ENCODE results near the gene FCHSD2.
"Not testable (repeated sequence)": the region's sequence is repeated elsewhere in the genome, so short reads cannot be mapped to it uniquely, and the experiment has no call there.

FCHSD2 gene

DNA sequence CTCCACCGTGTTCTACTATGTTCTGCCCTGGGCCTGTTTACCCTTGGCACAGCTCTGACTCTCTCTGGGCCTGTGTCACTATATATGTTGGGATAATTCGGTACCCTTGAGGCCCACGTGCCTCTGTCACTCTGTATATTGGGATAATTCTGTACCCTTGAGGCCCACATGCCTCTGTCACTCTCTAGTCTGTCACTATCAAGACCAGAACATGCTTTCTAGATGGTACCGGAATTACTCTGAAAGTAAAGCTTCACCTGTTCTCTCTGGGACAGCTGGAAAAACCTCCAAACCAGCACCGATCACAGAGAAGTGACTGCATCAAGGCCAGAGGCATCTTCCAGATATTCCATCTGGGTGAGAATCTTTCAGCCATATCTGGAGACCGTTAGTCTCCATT is 9.3 kb upstream of the FCHSD2 start:
- no peak for DNase-seq (ENCODE audit: low read depth)

DNA sequence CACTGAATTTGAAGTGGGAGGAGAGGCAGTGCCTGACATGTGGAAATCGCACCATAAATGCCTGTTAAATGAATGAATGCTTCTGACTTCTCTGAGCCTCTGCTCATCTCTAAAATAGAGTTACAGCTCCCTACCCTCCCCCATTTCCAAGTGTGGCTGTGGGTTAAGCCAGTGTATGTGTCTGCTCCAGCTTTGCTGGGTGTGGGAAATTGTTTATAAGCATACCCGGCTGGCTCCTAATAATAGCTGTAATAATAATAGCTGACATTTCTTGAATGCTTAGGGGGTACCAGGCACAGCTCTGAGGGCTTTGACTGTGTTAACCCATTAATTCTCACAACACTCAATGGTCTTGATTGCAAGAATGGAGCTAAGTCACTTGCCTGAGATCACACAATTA is 7.0 kb upstream of the FCHSD2 start:
- no peak for DNase-seq (ENCODE audit: low read depth)

DNA sequence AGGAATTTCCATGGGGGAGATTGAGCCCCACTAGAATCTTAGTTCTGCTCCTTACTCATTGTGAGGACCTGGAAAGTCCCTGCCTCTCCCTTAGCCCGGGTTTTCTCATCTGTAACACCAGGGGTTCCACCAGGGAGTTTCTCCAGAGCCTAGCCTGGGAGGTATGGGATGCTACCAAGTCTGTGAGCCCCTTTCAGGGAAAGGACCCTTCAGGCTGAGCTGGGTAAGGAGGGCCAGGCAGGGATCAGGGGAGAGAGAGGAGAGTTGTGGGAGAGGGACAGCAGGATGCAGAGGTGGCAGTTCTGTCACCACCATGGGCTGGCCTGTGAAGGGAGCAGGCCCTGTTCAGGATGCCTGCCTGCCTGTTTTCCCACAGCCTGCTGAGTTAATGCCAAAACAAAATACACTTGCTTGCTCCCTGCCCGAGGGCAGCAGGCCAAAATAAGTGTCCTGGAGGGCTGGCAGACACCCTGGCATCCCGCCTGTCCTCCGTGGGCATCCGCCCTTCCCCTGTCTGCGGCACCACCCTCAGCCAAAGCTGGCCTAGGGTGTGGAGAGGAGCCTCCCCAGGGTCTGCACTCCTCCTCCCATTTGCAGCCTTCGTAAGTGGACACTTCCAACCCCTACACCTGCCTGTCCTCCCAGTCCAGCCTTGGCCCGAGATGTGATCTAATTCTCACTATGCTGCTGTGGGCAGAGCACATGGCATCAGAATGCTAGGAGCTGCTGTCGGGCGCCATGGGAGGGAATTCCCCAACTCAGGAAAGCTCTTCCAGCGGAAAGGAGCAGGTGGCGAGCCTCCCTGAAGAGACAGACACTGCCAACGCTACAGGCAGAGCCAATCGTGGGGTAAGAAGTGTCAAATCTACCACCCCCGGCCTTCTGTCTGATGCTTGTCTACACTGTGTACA is 5.9 kb upstream of the FCHSD2 start:
- no peak for DNase-seq (ENCODE audit: low read depth)

DNA sequence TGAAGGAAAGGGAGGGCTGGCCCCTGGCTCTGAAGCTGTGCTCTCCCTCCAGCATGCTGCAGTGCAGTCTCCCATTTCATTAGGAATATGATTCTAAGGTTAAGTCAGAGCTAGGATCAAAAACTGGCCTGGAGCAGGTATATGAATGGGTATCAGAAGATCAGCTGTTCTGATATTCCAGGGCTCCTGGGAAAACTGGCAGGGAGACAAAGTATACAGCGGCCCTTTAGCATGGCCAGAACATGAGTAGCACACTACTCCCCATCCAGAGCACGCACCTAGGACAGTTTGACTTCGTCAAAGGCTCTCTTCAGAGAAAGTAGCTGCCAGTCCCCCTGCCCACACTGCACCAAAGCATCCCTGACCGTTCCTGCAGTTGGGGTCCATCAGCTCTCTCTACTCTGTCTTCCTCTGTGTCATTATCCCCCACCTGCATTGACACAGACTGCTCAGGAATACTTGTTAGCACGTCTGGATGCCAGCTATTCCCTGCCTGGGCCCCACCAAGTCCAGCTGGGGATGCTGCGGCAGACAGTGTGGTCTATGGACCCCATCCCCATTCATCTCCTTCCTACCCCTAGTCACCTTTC is 4.0 kb upstream of the FCHSD2 start:
- no peak for DNase-seq (ENCODE audit: low read depth)

DNA sequence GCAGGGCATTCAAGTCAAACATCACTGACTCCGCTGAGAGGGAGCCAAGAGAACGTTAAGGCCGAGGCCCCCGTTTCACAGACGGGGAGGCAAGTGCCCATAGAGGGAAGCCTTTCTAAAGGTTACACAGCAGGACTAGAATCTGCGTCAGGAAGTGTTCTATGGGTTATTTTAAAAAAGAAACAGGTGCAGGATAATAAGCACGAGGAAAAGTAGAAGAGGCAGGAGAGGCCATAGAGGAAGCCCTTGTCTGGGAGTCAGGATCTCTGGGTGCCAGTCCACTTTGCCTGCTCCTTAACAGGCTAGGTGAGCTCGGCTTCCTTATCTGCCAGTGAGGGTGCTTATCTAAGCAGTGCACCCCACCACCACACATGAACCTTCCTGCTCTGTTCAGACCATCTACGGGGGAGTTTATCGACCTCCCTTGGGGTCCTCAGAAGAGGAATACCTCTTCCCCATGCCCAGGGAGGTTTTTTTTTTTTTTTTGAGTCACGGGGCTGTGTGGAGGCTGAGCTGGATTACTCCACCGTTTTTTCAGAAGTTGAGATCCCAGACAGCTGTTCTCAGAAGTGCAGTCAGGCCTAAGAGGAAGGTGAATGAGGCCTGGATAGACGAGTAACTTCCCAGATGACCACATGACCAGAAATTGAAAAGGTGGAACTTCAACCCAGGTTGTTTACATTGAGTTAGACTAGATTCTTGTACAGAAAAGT is 1.2 kb upstream of the FCHSD2 start:
- DNase-seq (ENCODE audit: low read depth), result no peak

DNA sequence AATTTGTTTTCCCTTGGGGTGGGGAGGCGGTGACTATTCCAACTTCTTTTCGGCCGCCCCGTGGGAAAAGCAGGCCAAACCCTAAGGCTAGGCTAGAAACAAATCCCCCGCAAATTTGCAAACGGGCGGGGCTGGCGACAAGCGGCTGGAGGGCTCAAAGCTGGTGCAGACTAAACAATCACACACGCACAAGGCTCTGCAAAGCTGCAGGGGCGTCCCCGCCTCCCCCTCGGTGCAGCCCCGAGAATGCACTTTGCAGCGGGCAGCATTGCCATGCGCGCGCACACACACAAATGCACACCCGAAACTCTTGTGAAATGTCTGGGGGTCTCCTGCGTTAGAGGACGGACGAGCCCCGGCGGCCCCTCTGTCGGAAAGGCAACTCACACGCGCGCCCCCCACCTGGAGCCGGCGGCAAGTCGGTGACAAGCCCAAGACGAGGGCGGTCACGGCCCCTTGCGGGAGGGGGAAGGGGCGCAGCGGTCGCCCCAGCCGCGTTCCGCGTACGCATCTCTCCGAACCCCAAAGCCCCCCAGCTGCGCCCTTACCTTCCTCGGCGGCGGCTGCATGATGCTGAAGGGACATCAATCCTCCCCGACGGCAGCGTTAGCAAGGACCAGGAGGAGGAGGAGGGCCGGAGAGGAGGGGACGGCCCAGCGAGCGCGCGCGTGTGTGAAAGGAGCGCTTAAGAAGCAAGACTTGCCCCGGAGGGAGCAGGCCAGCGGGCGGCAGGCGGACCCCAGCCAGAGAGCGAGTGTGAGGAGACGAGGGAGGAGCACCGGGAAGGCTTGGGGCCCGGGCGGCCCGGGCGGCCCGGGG is 600 bp downstream of the FCHSD2 start:
- DNase-seq (ENCODE audit: low read depth), result no peak

DNA sequence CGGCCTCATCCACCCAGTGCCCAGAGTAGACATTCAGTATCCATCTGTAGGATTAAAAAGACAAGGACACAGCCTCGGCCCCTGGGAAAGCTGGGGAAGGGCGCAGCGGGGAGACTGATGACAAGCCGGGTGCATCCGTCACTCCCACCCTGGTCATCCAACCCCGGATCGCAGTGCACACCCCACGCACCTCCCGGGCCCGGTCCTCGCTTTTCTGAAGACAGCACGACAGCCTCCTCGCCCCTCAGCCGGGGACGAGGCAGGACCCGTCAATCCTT is 1.1 kb downstream of the FCHSD2 start:
- DNase-seq (ENCODE audit: low read depth), result no peak

DNA sequence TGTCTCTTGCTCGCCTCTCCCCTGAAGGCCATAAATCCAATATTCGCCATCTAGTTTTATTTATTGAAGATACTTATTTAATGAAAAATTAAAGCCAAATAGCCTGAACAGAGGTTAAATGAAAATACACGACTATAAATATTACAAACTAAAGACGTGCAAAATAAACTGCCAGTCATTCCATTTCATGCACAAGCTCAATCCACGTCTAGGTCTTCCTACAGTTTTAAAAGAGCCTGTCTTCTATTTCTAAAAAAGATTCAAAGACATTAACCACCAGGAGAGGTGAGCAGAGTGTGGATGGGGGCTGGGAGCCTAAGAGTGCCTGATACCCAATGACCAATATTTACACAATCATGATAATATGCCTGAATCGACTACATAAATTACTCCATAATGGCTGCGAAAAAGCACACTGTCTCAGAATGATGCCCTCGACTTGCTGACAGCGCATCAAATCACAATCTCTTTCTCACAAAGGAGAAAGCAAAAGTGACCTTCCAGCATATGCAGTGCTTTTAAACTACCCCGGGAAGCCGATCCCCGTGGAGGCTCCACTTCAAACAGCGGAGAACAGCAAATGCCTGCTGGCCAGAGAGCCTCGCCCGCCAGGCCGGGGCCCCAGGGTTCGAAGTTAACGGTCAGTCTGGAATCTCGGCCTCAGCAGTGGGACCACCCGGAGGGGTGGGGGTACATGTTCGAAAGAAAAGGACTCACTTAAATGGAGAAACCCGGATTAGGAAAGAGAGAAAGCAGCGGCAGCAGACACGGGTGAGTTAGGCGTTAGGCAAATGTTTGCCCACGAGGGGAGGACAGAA is 1.7 kb downstream of the FCHSD2 start:
- DNase-seq (ENCODE audit: low read depth), result no peak

DNA sequence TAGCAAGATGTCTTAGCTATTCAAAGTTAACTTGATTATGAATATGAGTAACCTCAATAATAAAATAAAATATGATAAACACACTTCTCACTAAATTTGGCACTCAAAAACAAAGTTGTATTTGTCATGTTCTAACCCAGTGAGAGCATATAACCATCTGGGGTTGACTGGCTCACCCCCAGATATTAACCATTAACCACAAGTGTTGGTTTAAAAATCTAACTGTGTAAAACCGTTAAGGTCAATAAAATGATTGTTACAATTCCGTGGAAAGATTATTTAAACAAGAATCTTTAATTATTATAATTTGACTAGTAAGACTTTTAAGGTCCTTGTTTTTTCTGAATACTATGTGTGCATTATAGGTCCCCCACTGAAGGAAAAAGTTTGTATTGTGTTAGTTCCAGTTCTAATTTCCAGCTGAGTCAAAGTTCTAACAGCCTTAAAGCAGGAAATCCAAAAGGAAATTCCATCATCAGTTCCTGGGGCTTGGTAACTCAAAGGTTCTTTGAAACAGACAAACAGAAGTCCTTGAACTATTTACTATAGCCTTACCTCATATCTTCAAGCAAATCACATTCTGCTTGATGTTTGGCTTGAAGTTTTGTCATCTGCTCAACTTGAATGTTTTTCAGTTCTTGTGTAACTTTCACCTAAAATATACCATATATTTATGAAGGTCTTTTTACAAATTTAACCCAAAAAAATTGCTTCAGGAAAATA is 2.5 kb downstream of the FCHSD2 start:
- no peak for DNase-seq (ENCODE audit: low read depth)

DNA sequence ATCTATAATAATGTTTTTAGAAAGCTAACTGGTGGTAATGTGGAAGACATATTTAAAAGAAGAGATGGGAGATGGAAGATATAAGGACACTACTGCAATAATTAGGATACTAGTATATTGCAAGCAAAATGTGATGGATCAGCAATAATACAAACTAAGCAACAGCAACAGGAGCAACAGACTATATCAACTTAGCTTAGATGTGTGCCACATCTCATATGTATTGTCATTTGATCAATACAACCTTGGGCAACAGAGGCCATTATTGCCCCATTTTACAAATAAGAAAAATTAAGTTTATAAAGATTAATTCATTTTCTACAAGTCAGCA is 4.2 kb downstream of the FCHSD2 start:
- no peak for DNase-seq (ENCODE audit: low read depth)

DNA sequence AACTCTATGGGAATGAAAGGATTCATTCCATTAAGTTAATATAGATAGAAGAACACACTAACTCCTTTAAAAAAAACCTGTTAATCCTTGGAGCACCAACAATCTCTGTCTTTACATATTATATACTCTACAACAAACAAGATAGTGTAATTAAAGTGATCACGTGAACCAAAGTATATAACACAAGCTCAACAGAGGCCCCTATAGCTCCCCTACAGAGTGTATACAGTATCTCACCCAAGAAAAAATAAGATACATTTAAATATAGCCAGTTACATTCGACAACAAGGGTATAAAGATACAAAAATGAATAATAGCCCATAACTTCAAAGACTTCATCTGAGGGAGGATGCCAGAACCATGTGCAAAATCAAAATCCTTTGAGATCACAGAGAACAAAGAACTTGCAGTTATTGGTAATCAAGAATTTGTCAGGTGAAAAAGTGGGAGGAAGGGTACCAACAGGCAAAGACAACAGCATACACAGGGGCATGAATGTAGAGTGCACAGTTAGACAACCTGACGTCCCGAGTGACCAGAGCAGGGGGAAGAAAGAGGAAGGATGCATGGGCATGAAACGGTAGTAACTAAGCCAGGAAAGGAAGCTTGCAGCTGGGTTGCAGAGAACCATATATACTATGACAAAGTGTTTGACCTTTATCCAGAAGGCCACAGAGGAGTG is 4.7 kb downstream of the FCHSD2 start:
- no peak for DNase-seq (ENCODE audit: low read depth)

DNA sequence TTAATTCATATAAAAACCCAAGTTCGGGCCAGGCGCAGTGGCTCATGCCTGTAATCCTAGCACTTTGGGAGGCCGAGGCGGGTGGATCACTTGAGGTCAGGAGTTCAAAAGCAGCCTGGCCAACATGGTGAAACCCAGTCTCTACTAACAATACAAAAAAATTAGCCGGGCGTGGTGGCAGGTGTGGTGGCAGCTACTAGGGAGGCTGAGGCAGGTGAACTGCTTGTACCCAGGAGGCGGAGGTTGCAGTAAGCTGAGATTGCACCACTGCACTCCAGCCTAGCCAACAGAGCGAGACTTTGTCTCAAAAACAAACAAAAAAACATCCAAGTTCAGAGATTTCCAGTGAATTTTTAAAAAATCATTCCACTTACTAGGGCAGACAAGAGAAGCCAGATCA is 5.4 kb downstream of the FCHSD2 start:
- not testable (repeated sequence) for DNase-seq (ENCODE audit: low read depth)

DNA sequence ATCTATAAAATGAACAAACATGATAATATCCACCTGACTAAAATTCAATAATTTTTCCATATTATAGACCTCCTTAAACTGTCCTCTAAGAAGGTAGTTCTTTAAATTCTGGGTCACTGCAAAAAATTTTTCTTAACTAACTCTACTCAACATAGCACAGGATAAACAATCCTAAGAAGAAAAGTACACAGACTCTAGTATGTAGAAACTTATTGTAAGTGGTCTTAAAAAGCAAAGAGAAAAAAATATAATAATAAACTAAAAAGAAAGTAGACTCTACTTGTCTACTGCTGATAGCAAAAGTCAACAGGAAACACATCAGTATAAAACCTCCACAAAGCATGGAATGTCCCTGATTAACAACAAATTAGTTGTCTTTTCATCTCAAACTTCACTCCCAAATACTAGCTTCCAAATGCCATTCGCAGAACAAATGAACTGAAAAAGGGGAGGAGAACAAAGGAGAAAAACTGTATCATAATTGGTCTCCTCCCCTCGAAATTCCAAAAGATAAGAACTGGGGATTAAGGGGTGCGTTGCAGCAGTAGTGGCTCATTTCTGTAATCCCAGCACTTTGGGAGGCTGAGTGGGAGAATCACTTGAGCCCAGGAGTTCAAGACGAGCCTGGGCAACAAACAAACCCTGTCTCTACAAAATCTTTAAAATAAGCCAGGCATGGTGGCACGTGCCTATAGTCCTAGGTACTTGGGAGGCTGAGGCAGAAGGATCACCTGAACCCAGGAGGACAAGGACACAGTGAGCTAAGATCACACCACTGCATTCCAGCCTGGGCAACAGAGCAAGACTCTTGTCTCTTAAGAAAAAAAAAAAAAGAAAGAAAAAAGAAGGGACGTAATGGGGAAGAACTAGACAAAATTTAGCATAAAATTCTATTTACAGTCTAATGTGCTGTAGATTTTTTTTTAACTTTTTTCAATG is 6.5 kb downstream of the FCHSD2 start:
- DNase-seq (ENCODE audit: low read depth), result no peak

DNA sequence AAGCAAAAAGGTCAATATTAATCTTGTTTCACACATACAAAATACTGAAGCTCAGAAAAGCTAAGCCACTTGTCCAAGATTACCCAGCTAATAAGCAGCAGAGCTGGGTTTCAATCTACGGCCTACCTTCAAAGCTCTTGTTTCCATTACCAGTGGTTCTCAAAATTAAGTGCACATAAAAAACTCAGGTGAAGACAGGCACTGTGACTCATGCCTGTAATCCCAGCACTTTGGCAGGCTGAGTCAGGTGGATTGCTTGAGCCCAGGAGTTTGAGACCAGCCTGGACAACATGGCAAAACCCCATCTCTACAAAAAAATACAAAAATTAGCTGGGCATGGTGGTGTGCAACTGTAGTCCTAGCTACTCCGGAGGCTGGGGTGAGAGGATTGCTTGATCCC is 9.8 kb downstream of the FCHSD2 start:
- DNase-seq (ENCODE audit: low read depth), result not testable (repeated sequence)

DNA sequence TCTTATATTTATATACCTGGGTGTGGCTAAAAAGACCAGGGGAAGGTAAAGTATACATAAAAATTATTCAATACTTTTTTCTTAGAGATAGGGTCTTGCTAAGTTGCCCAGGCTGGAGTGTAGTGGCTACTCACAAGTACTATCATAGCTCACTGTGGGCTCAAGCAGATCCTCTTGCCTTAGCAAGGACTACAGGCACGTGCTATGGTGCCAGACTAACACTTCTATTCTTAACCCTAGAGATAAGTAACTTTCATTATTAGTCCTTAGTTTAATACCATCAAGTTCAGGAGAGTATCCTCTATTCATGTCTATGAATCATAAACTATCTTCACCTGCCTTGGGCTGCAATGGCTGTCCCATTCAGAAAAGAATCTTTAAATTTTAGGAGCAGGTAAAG is 11.9 kb downstream of the FCHSD2 start:
- DNase-seq (ENCODE audit: low read depth), result no peak

DNA sequence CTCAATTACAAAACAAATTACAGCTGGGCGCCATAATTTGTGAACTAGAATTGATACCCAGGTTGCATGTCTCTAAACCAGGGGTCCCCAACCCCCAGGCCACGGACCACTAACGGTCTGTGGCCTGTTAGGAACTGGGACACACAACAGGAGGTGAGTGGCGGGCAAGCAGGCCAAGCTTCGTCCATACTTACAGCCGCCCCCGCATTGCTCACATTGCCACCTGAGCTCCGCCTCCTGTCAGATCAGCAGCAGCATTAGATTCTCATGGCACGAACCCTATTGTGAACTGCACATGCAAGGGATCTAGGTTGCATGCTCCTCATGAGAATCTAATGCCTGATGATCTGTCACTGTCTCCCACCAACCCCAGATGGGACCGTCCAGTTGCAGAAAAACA is 12.9 kb downstream of the FCHSD2 start:
- DNase-seq (ENCODE audit: low read depth), result no peak

DNA sequence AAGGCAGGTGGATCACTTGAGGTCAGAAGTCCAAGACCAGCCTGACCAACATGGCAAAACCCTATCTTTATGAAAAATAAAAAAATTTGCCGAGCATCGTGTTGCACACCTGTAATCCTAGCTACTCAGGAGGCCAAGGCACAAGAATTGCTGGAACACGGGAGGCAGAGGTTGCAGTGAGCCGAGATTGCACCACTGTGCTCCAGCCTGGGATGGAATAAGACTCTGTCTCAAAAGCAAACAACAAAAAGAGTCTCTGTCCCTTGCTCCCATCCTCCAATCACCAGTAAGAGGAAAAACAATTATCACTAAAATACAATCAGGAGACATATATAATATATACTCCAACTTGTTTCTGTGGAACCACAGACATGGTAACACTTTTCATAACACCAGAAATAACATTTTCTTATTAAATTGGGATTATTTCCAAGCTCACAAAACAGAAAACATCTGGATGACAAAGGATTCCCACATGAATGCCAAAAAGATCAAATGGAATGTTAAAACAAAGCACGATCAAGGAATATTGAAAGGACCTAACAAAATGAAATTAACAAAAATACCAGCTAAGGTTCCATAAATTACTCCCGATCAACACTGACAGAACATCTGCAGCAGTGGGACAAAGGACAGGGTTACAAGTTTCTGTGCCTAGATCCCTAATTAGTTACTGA is 15.2 kb downstream of the FCHSD2 start:
- DNase-seq (ENCODE audit: low read depth), result no peak

DNA sequence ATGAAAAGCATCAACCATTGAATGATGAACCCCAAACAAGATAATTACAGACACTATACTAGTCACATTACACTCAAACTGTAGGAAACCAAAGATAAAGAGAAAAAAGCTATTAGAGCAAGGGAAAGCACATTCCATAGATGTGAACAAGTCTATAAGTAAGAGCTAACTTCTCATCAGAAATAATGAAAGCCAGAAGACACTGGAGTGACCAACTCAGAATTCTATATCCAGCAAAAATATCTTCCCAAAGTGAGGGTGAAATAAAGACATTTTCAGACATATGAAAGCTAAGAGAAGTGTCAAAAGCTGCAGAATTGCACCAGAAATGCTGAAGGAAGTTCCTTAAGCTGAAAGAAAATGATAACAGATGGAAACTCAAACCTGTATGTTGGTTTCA is 17.3 kb downstream of the FCHSD2 start:
- DNase-seq (ENCODE audit: low read depth), result no peak

DNA sequence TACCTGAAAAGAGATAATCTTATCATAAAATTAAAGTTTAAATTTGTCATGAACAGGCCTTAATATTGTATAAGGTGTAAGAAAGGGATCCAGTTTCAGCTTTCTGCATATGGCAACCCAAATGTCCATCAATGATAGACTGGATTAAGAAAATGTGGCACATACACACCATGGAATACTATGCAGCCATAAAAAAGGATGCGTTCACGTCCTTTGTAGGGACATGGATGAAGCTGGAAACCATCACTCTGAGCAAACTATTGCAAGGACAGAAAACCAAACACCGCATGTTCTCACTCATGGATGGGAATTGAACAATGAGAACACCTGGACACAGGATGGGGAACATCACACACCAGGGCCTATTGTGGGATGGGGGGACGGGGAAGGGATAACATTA is 18.2 kb downstream of the FCHSD2 start:
- not testable (repeated sequence) for DNase-seq (ENCODE audit: low read depth)
